Mesodermal cell (in vitro differentiated cells): ENCODE data around the gene NOVA2.

Experiments used
- H3K27ac ChIP-seq: 2 replicates; pipeline ENCODE4 v1.7.0; 2013; ENCODE audit warnings: mild to moderate bottlenecking, low read depth, low read length, moderate library complexity; ENCODE audit not compliant: severe bottlenecking
- H3K36me3 ChIP-seq: 2 replicates; pipeline ENCODE4 v1.7.1; 2013; ENCODE audit warnings: mild to moderate bottlenecking, low read length, moderate library complexity; ENCODE audit not compliant: control insufficient read depth, insufficient read depth
- H3K4me1 ChIP-seq: one replicate; pipeline ENCODE4 v1.7.1; 2013; ENCODE audit warnings: mild to moderate bottlenecking, low read length; ENCODE audit not compliant: insufficient read depth, control insufficient read depth, poor library complexity, severe bottlenecking
- H3K4me3 ChIP-seq: 2 replicates; pipeline ENCODE4 v1.7.0; 2013; ENCODE audit warnings: low read length, control low read depth, mild to moderate bottlenecking; ENCODE audit not compliant: insufficient read depth, poor library complexity, severe bottlenecking; ENCODE audit errors: extremely low read depth
- H3K9me3 ChIP-seq: 2 replicates; pipeline ENCODE4 v1.7.1; 2013; ENCODE audit warnings: mild to moderate bottlenecking, low read length, moderate library complexity; ENCODE audit not compliant: control insufficient read depth
- WGBS, 2 experiments: methylation state at CpG; one replicate each; pipeline ENCODE4 v1.1.5; 2013; ENCODE audit warnings: missing lambda C conversion rate in 2 of 2; ENCODE audit not compliant: insufficient coverage in 2 of 2; 5-methylcytosine and 5-hydroxymethylcytosine counted together

NOVA2 gene

GRCh38 chr19:46016426-46017094 lies 42.9 kb upstream of the NOVA2 start:
- Histone ChIP-seq H3K4me1 (no peaks in the 10 kb centered on the region), H3K27ac (no peak overlapping the region), H3K36me3 (peaks cover 6% of the 10 kb centered on the region), H3K4me3 (peak overlapping the region; percentile 22), H3K9me3 (no peaks in the 10 kb centered on the region)
- 3 to 6% methylated on average over 33 to 34 of the region's 48 CpGs for WGBS, 2 experiments

GRCh38 chr19:46015687-46016425 lies 42.2 kb upstream of the NOVA2 start:
- WGBS, 2 experiments = 9 to 10% methylated on average over 43 to 44 of the region's 63 CpGs
- H3K4me3 ChIP-seq = no peak overlapping the region
- no peaks in the 10 kb centered on the region for H3K4me1 ChIP-seq
- H3K27ac ChIP-seq = no peak overlapping the region
- peaks cover 6% of the 10 kb centered on the region for H3K36me3 ChIP-seq
- no peaks in the 10 kb centered on the region for H3K9me3 ChIP-seq

- no peaks in the 10 kb centered on the region for H3K9me3 ChIP-seq
- H3K4me3 ChIP-seq = peak overlapping the region; percentile 14
- H3K4me1 ChIP-seq = no peaks in the 10 kb centered on the region
- no peak overlapping the region for H3K27ac ChIP-seq
- H3K36me3 ChIP-seq = peaks cover 6% of the 10 kb centered on the region
- WGBS, 2 experiments = 3 to 5% methylated on average over 21 to 45 of the region's 74 CpGs
These were observed 41.4 kb upstream of the NOVA2 start for GRCh38 chr19:46014941-46015686.

- 35 to 48% methylated on average over 4 to 5 of the region's 8 CpGs for WGBS, 2 experiments
- Histone ChIP-seq H3K27ac (no peak overlapping the region), H3K4me3 (peak overlapping the region; percentile 14)
These were observed 40.9 kb upstream of the NOVA2 start for GRCh38 chr19:46014534-46014933.

GRCh38 chr19:46009530-46010510 lies 36.2 kb upstream of the NOVA2 start:
- Histone ChIP-seq H3K9me3 (no peaks in the 10 kb centered on the region), H3K4me1 (no peaks in the 10 kb centered on the region), H3K36me3 (peaks cover 17% of the 10 kb centered on the region), H3K4me3 (no peak overlapping the region), H3K27ac (no peak overlapping the region)
- WGBS, 2 experiments = 67 to 72% methylated on average over 19 to 22 of the region's 28 CpGs

More at GRCh38 chr19:46014534-46014933, 40.9 kb upstream of the NOVA2 start:
- Histone ChIP-seq H3K4me1 (no peaks in the 10 kb centered on the region), H3K36me3 (peaks cover 6% of the 10 kb centered on the region), H3K9me3 (no peaks in the 10 kb centered on the region)

- H3K36me3 ChIP-seq = peaks cover 26% of the 10 kb centered on the region
- no peaks in the 10 kb centered on the region for H3K9me3 ChIP-seq
- no peak overlapping the region for H3K4me3 ChIP-seq
- no peaks in the 10 kb centered on the region for H3K4me1 ChIP-seq
- 95 to 96% methylated on average over 9 to 11 of the region's 13 CpGs for WGBS, 2 experiments
- H3K27ac ChIP-seq = no peak overlapping the region
These were observed 32.7 kb upstream of the NOVA2 start for GRCh38 chr19:46006411-46006810.

- H3K9me3 ChIP-seq = no peaks in the 10 kb centered on the region
- peaks cover 23% of the 10 kb centered on the region for H3K36me3 ChIP-seq
- H3K4me3 ChIP-seq = no peak overlapping the region
- no peak overlapping the region for H3K27ac ChIP-seq
- H3K4me1 ChIP-seq = peaks cover 6% of the 10 kb centered on the region
- 89 to 99% methylated on average over 8 to 12 of the region's 15 CpGs for WGBS, 2 experiments
These were observed 29.1 kb upstream of the NOVA2 start for GRCh38 chr19:46002678-46003275.

- H3K4me1 ChIP-seq = peaks cover 6% of the 10 kb centered on the region
- H3K9me3 ChIP-seq = no peaks in the 10 kb centered on the region
- peak overlapping the region; percentile 42 for H3K4me3 ChIP-seq
- peaks cover 15% of the 10 kb centered on the region for H3K36me3 ChIP-seq
- no peak overlapping the region for H3K27ac ChIP-seq
- WGBS, 2 experiments = 5 to 10% methylated on average over 12 to 22 of the region's 34 CpGs
These were observed 27.0 kb upstream of the NOVA2 start for GRCh38 chr19:46000491-46001246.

GRCh38 chr19:45999653-46000121 lies 26.0 kb upstream of the NOVA2 start:
- WGBS, 2 experiments = 12% methylated on average over 14 of the region's 14 CpGs
- peaks cover 6% of the 10 kb centered on the region for H3K4me1 ChIP-seq
- no peaks in the 10 kb centered on the region for H3K9me3 ChIP-seq
- H3K27ac ChIP-seq = no peak overlapping the region
- H3K4me3 ChIP-seq = peak overlapping the region; percentile 42
- peaks cover 15% of the 10 kb centered on the region for H3K36me3 ChIP-seq
